Panc1 (cell line): ENCODE measurements around the gene DTYMK. TPM values are rescaled to one million over a fixed set of nuclear protein-coding genes. Genes with fewer than 3 reads are reported as not detected.

Source experiments
- ATAC-seq: fragments of 200-7000 bp; cut with Tn5 transposase; 2 replicates; pipeline ENCODE4 v1.9.1; 2020; ENCODE audit warnings: mild to moderate bottlenecking, moderate library complexity
- BruUV-seq: library from RNA; stranded (reverse); fragments of 400-500 nt; replicated peaks from 2 replicates; lab custom pipeline; 2021; lab: Mats Ljungman, UMichigan
- CTCF ChIA-PET: fragments of 300-600 bp; sonication (Branson Sonifier 250); formaldehyde crosslinking; loops from one replicate; lab custom pipeline; 2022; ENCODE audit warnings: antibody characterized with exemption; lab: Charles Lee
- POLR2A ChIA-PET: fragments of 300-600 bp; sonication (Branson Sonifier 250); formaldehyde crosslinking; loops from one replicate; lab custom pipeline; 2022; ENCODE audit warnings: antibody characterized with exemption; lab: Charles Lee
- DNase-seq: peaks from one replicate; pipeline ENCODE4 v3.0.0-alpha.2; 2010; ENCODE audit warnings: low read depth, low spot score
- H3K27ac ChIP-seq: 2 replicates; pipeline ENCODE4 v1.5.1; 2011; ENCODE audit warnings: mild to moderate bottlenecking, low read length, inconsistent platforms
- H3K27me3 ChIP-seq: fragments of 200-500 bp; sonication (Bioruptor generic); 2 replicates; pipeline ENCODE4 v1.6.0; 2014; ENCODE audit warnings: low read length, inconsistent platforms; ENCODE audit not compliant: control insufficient read depth, insufficient read depth
- H3K36me3 ChIP-seq: fragments of 200-500 bp; sonication (Bioruptor generic); 2 replicates; pipeline ENCODE4 v1.5.1; 2014; ENCODE audit warnings: inconsistent platforms, mild to moderate bottlenecking, low read length, moderate library complexity; ENCODE audit not compliant: control insufficient read depth, insufficient read depth
- H3K4me1 ChIP-seq: 2 replicates; pipeline ENCODE4 v1.5.1; 2011; ENCODE audit warnings: inconsistent platforms, mild to moderate bottlenecking, low read length, moderate library complexity; ENCODE audit not compliant: control insufficient read depth, insufficient read depth
- H3K4me3 ChIP-seq, 2 experiments: 2 replicates each; pipeline ENCODE4 v1.5.1; 2011 to 2012; ENCODE audit warnings: low read depth in 2 of 2, low read length in 2 of 2, mild to moderate bottlenecking in 2 of 2, inconsistent platforms in 1 of 2, moderate library complexity in 1 of 2
- H3K9me3 ChIP-seq: fragments of 200-500 bp; sonication (Bioruptor generic); 2 replicates; pipeline ENCODE4 v1.5.1; 2014; ENCODE audit warnings: low read depth, mild to moderate bottlenecking, inconsistent platforms, low read length, moderate library complexity; ENCODE audit not compliant: control insufficient read depth, insufficient read depth
- POLR2AphosphoS5 ChIP-seq: IDR thresholded peaks from 2 replicates; pipeline ENCODE4 v1.6.1; 2012; ENCODE audit warnings: mild to moderate bottlenecking, low read depth, low read length, moderate library complexity
- REST ChIP-seq, 2 experiments: IDR thresholded peaks; 2 replicates each; pipeline ENCODE4 v1.6.1; 2011 to 2012; ENCODE audit warnings: low read depth in 2 of 2, control low read depth in 1 of 2, low read length in 1 of 2, mild to moderate bottlenecking in 1 of 2, moderate library complexity in 1 of 2; ENCODE audit not compliant: insufficient read depth in 1 of 2
- SIN3A ChIP-seq: IDR thresholded peaks from 2 replicates; pipeline ENCODE4 v1.6.1; 2012; ENCODE audit warnings: low read depth, mild to moderate bottlenecking, low read length, moderate library complexity, borderline replicate concordance; ENCODE audit not compliant: insufficient read depth
- TCF7L2 ChIP-seq: IDR thresholded peaks from 2 replicates; pipeline ENCODE4 v1.6.1; 2011; ENCODE audit warnings: mild to moderate bottlenecking, low read depth, low read length, inconsistent platforms
- in situ Hi-C: cut with HindIII; loops from 2 replicates; pipeline ENCODE4 v1.10.0; 2016; ENCODE audit warnings: low sequenced_read_pairs, low pct_unique_long_range_greater_than_20kb
- intact Hi-C: fragments of 100-400 bp; cut with micrococcal nuclease; formaldehyde crosslinking; loops from one replicate; pipeline ENCODE4 v1.10.0; 2022; ENCODE audit not compliant: unreplicated experiment
- total RNA-seq: library from RNA; stranded (reverse); gene quantifications from one replicate; pipeline ENCODE4 v1.2.1, GENCODE V29; 2021; ENCODE audit not compliant: unreplicated experiment
- TF ChIP-seq, protein P1 (sequence below): fragments of 450-650 bp; IDR thresholded peaks from 2 replicates; pipeline ENCODE4 v1.5.1; 2017; ENCODE audit warnings: mild to moderate bottlenecking

DTYMK gene
- total RNA-seq, 1 experiment from 2014 or later = 122 TPM

- H3K4me3 ChIP-seq = no peak overlapping the region
- peaks cover 3% of the 10 kb centered on the region; the same call in 1 of the 2 replicates for H3K36me3 ChIP-seq
- ATAC-seq (no peak), DNase-seq (no peak)
- intact Hi-C loops (no loop called here), in situ Hi-C loops (no loop called here)
- TF ChIP-seq REST (IDR thresholded peaks at IDR 0.05; ENCODE audit: insufficient read depth in 1 of 2, low read depth in 2 of 2, low read length in 1 of 2) (no peak), TCF7L2 (no peak), POLR2AphosphoS5 (no peak)
- TF ChIP-seq, protein P1, sequence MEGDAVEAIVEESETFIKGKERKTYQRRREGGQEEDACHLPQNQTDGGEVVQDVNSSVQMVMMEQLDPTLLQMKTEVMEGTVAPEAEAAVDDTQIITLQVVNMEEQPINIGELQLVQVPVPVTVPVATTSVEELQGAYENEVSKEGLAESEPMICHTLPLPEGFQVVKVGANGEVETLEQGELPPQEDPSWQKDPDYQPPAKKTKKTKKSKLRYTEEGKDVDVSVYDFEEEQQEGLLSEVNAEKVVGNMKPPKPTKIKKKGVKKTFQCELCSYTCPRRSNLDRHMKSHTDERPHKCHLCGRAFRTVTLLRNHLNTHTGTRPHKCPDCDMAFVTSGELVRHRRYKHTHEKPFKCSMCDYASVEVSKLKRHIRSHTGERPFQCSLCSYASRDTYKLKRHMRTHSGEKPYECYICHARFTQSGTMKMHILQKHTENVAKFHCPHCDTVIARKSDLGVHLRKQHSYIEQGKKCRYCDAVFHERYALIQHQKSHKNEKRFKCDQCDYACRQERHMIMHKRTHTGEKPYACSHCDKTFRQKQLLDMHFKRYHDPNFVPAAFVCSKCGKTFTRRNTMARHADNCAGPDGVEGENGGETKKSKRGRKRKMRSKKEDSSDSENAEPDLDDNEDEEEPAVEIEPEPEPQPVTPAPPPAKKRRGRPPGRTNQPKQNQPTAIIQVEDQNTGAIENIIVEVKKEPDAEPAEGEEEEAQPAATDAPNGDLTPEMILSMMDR = no peak
- no peaks in the 10 kb centered on the region for H3K27me3 ChIP-seq
- peaks cover 3% of the 10 kb centered on the region; the same call in 1 of the 2 replicates for H3K4me1 ChIP-seq
- BruUV-seq = no TSS peak
- ChIA-PET CTCF (no interaction called here), POLR2A (no interaction called here)
- no peaks in the 10 kb centered on the region for H3K9me3 ChIP-seq
- no peak overlapping the region for H3K27ac ChIP-seq
These were observed 9.9 kb downstream of the DTYMK start for GRCh38 chr2:241676665-241677064.

- Histone ChIP-seq H3K4me1 (peaks cover 3% of the 10 kb centered on the region; the same call in 1 of the 2 replicates), H3K4me3 (no peak overlapping the region), H3K9me3 (no peaks in the 10 kb centered on the region), H3K27me3 (no peaks in the 10 kb centered on the region), H3K36me3 (peaks cover 3% of the 10 kb centered on the region; the same call in 1 of the 2 replicates), H3K27ac (no peak overlapping the region)
- TF ChIP-seq TCF7L2 = no peak
- TF ChIP-seq REST (IDR thresholded peaks at IDR 0.05; ENCODE audit: insufficient read depth in 1 of 2, low read depth in 2 of 2, low read length in 1 of 2) = no peak
- TF ChIP-seq, protein P1 = no peak
- no peak for TF ChIP-seq POLR2AphosphoS5
- TF ChIP-seq SIN3A = no peak
- ATAC-seq (no peak), DNase-seq (no peak)
- in situ Hi-C loops = no loop called here
- intact Hi-C loops = no loop called here
- ChIA-PET CTCF (no interaction called here), POLR2A (no interaction called here)
- no TSS peak for BruUV-seq
These were observed 10.7 kb downstream of the DTYMK start for GRCh38 chr2:241675885-241676284.
